Upper lobe of left lung (tissue), 4 donors: ENCODE measurements around the gene SPN.
"Not testable (repeated sequence)": the region's sequence is repeated elsewhere in the genome, so short reads cannot be mapped to it uniquely, and the experiment has no call there.

Experiments used
- CTCF ChIP-seq, 6 experiments: fragments of 450-650 bp in 4 of 6; fragments of 200-600 bp in 2 of 6; sonication (generic) in 2 of 6; IDR thresholded peaks; one replicate each; pipeline ENCODE4 v1.5.1; 2016 to 2019; ENCODE audit warnings: antibody characterized with exemption in 6 of 6
- EP300 ChIP-seq, 4 donors: sonication (generic); formaldehyde crosslinking; IDR thresholded peaks; one replicate each; pipeline ENCODE4 v1.5.1; 2017; ENCODE audit warnings: antibody characterized with exemption in 4 of 4, control low read depth in 2 of 4
- POLR2A ChIP-seq, 4 donors: fragments of 450-650 bp; IDR thresholded peaks; one replicate each; pipeline ENCODE4 v1.5.1; 2016 to 2017; ENCODE audit warnings: antibody characterized with exemption in 4 of 4, mild to moderate bottlenecking in 2 of 4
- POLR2AphosphoS5 ChIP-seq, 2 donors: sonication (generic); formaldehyde crosslinking; IDR thresholded peaks; one replicate each; pipeline ENCODE4 v1.5.1; 2017; ENCODE audit warnings: antibody characterized with exemption in 2 of 2

- not testable (repeated sequence) for TF ChIP-seq POLR2A, CTCF, POLR2AphosphoS5, EP300 (IDR thresholded peaks at IDR 0.05)
Measured at GRCh38 chr16:29638751-29639150, 24.3 kb upstream of the SPN start.
